Colonic mucosa (tissue), 4 donors: Measurements from ENCODE around the gene ALDH6A1. TPM values are rescaled to one million over a fixed set of nuclear protein-coding genes. Genes with fewer than 3 reads are reported as not detected.
A peak's percentile ranks its signal among the peaks of the same experiment; 100 is the strongest.
"Not testable (repeated sequence)": the region's sequence is repeated elsewhere in the genome, so short reads cannot be mapped to it uniquely, and the experiment has no call there.

Experiments used
- DNase-seq: peaks from one replicate; pipeline ENCODE4 v3.0.0-alpha.2; 2020
- H3K27ac ChIP-seq: fragments of 200-600 bp; one replicate; pipeline ENCODE4 v1.8.0; 2021
- H3K27me3 ChIP-seq: fragments of 200-600 bp; one replicate; pipeline ENCODE4 v1.8.0; 2021
- H3K36me3 ChIP-seq: fragments of 200-600 bp; one replicate; pipeline ENCODE4 v1.8.0; 2021
- H3K4me1 ChIP-seq: fragments of 200-600 bp; one replicate; pipeline ENCODE4 v1.8.0; 2021; ENCODE audit warnings: mild to moderate bottlenecking
- H3K4me3 ChIP-seq: fragments of 200-600 bp; one replicate; pipeline ENCODE4 v1.8.0; 2021
- H3K9ac ChIP-seq, 2 donors: one replicate each; pipeline ENCODE4 v1.7.0; 2013; ENCODE audit warnings: control low read depth in 2 of 2, low read depth in 2 of 2, low read length in 2 of 2
- H3K9me3 ChIP-seq: fragments of 200-600 bp; one replicate; pipeline ENCODE4 v1.8.0; 2021
- CTCF ChIP-seq: fragments of 200-600 bp; IDR thresholded peaks from one replicate; pipeline ENCODE4 v1.8.0; 2022; ENCODE audit warnings: antibody characterized with exemption, mild to moderate bottlenecking
- intact Hi-C: fragments of 100-400 bp; cut with DNase I; formaldehyde crosslinking; loops from one replicate; pipeline ENCODE4 v1.14.1; 2022
- total RNA-seq, 2 donors: library from RNA; stranded (reverse); fragmentation: NEBNext Ultra II Directional in 1 of 2; extraction: Animal tissue kit (Norgen Biotek cat#: 25700) in 1 of 2; gene quantifications; one replicate each; pipeline ENCODE4 v1.2.1, GENCODE V29; 2021
- donor health status: healthy.
- donor health status: DM: no; HTN: no; CAD: no.
- donor health status: DM: no; HTN: no; CAD: no.

Gene ALDH6A1
- 10 to 100 TPM; 29.6 to 47.9 TPM for total RNA-seq

GRCh38 chr14:74084277-74085046 lies at the start of gene ALDH6A1, which contains the start of gene LIN52:
ALDH6A1 (minus strand) TSS chr14:74084453; CDS start chr14:74084394, 59 bp downstream.
LIN52 (plus strand) TSS chr14:74084956; CDS start chr14:74084975, 19 bp downstream.
- H3K9ac ChIP-seq = peak within 1 kb of the TSS; percentile 88 to 90
- no peaks in the 10 kb centered on the region for H3K27me3 ChIP-seq
- H3K36me3 ChIP-seq = no peaks in the 10 kb centered on the region
- no peaks in the 10 kb centered on the region for H3K9me3 ChIP-seq
- intact Hi-C loops = no loop called here
- H3K27ac ChIP-seq = peak within 1 kb of the TSS; percentile 54
- TF ChIP-seq CTCF = no peak
- DNase-seq = peak; percentile 100
- H3K4me3 ChIP-seq = peak within 1 kb of the TSS; percentile 74
- peaks cover 10% of the 10 kb centered on the region for H3K4me1 ChIP-seq

- no peak overlapping the region for H3K4me3 ChIP-seq
Observed at GRCh38 chr14:74127634-74128033, 43.4 kb upstream of the ALDH6A1 start.

GRCh38 chr14:74126315-74127013 lies 42.2 kb upstream of the ALDH6A1 start:
- H3K9ac ChIP-seq = no peak overlapping the region
- intact Hi-C loops = no loop called here
- no peak overlapping the region for H3K27ac ChIP-seq
- H3K9me3 ChIP-seq = no peaks in the 10 kb centered on the region
- no peaks in the 10 kb centered on the region for H3K4me1 ChIP-seq
- no peaks in the 10 kb centered on the region for H3K27me3 ChIP-seq
- no peak overlapping the region for H3K4me3 ChIP-seq
- no peaks in the 10 kb centered on the region for H3K36me3 ChIP-seq
- DNase-seq = no peak
- no peak for TF ChIP-seq CTCF

More at GRCh38 chr14:74127634-74128033, 43.4 kb upstream of the ALDH6A1 start:
- H3K27ac ChIP-seq = no peak overlapping the region
- DNase-seq = no peak
- TF ChIP-seq CTCF = no peak
- H3K4me1 ChIP-seq = no peaks in the 10 kb centered on the region
- no peaks in the 10 kb centered on the region for H3K9me3 ChIP-seq
- no peaks in the 10 kb centered on the region for H3K36me3 ChIP-seq
- intact Hi-C loops = no loop called here
- H3K9ac ChIP-seq = no peak overlapping the region
- H3K27me3 ChIP-seq = no peaks in the 10 kb centered on the region

GRCh38 chr14:74125487-74125886 lies 41.2 kb upstream of the ALDH6A1 start:
- intact Hi-C loops, DNase-seq, H3K27me3 ChIP-seq, H3K27ac ChIP-seq, H3K4me3 ChIP-seq, H3K9ac ChIP-seq, H3K9me3 ChIP-seq, H3K4me1 ChIP-seq, H3K36me3 ChIP-seq: not testable (repeated sequence)

GRCh38 chr14:74111395-74112216 lies 27.4 kb upstream of the ALDH6A1 start:
- not testable (repeated sequence) for H3K9me3 ChIP-seq, H3K27me3 ChIP-seq, H3K9ac ChIP-seq, H3K4me3 ChIP-seq, H3K36me3 ChIP-seq, H3K4me1 ChIP-seq, H3K27ac ChIP-seq, DNase-seq
- intact Hi-C loops = loop anchor here (2.0 kb wide), 1 partner anchor 143 kb away; no protein-coding TSS in a partner anchor

GRCh38 chr14:74109369-74109768 lies 25.1 kb upstream of the ALDH6A1 start:
- no peak overlapping the region for H3K4me3 ChIP-seq
- no peak for TF ChIP-seq CTCF
- no peak overlapping the region for H3K27ac ChIP-seq
- H3K4me1 ChIP-seq = no peaks in the 10 kb centered on the region
- no peak overlapping the region for H3K9ac ChIP-seq
- intact Hi-C loops = no loop called here
- H3K36me3 ChIP-seq = no peaks in the 10 kb centered on the region
- no peaks in the 10 kb centered on the region for H3K9me3 ChIP-seq
- no peak for DNase-seq
- H3K27me3 ChIP-seq = no peaks in the 10 kb centered on the region
